Esophagus squamous epithelium (tissue), 4 donors: ENCODE results near the gene SBSN.

Source experiments
- POLR2A ChIP-seq, 4 donors: fragments of 450-650 bp; IDR thresholded peaks; one replicate each; pipeline ENCODE4 v1.6.1; 2017; ENCODE audit warnings: antibody characterized with exemption in 4 of 4, mild to moderate bottlenecking in 4 of 4, moderate library complexity in 3 of 4
- TF ChIP-seq, protein P1 (sequence below), 6 experiments: fragments of 450-650 bp in 4 of 6; fragments of 200-600 bp in 2 of 6; sonication (generic) in 2 of 6; IDR thresholded peaks; one replicate each; pipeline ENCODE4 v1.5.1; 2016 to 2019; ENCODE audit warnings: antibody characterized with exemption in 6 of 6, mild to moderate bottlenecking in 4 of 6, moderate library complexity in 4 of 6

DNA sequence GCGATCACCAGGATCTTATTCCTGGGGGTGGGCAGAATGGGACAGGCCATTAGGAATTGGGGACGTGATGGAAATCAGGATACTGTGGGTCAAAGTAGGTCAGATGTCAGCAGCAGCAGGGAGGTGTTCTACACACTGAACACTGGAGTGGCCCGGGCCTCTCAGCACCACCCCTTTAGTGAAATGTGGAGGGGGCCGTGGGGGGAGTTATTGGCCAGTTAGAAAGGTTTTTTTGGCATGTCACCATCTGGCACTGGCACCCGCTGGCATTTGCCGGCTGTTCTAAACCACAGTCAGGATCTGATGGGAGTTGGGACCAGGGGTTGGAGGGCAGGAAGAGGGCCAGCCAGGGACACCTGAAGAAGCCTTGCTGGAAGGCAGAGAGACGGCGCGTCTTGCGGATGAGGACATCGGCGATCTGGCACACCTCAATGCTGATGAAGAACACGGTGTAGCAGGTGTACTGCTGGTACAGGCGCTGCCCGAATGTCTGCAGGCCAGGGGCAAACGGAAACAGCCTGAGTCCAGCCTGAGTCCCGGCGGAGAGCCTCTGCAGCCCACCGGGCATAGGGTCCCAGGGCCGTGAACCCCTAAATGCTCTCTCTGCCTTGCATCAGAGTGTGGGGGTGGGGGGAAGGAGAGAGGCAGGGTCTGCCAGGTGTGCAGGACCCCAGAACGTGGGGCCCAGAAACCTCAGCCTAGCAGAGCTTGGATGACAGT is 23.1 kb upstream of the SBSN start:
- TF ChIP-seq, protein P1, sequence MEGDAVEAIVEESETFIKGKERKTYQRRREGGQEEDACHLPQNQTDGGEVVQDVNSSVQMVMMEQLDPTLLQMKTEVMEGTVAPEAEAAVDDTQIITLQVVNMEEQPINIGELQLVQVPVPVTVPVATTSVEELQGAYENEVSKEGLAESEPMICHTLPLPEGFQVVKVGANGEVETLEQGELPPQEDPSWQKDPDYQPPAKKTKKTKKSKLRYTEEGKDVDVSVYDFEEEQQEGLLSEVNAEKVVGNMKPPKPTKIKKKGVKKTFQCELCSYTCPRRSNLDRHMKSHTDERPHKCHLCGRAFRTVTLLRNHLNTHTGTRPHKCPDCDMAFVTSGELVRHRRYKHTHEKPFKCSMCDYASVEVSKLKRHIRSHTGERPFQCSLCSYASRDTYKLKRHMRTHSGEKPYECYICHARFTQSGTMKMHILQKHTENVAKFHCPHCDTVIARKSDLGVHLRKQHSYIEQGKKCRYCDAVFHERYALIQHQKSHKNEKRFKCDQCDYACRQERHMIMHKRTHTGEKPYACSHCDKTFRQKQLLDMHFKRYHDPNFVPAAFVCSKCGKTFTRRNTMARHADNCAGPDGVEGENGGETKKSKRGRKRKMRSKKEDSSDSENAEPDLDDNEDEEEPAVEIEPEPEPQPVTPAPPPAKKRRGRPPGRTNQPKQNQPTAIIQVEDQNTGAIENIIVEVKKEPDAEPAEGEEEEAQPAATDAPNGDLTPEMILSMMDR (IDR thresholded peaks at IDR 0.05): no peak
- no peak for TF ChIP-seq POLR2A (IDR thresholded peaks at IDR 0.05)
